IMR-90 (cell line): Measurements from ENCODE around the gene MRPS5. TPM values are rescaled to one million over a fixed set of nuclear protein-coding genes. Genes with fewer than 3 reads are reported as not detected.

Experiments used
- ATAC-seq: fragments of 200-7000 bp; cut with Tn5 transposase; 2 replicates; pipeline ENCODE4 v1.9.1; 2020; ENCODE audit warnings: low read depth, mild to moderate bottlenecking, moderate library complexity
- BruUV-seq: library from RNA; stranded (reverse); fragments of 400-500 nt; replicated peaks from 2 replicates; lab custom pipeline; 2021; lab: Mats Ljungman, UMichigan
- CTCF ChIA-PET: fragments of 300-600 bp; formaldehyde crosslinking; extraction: SDS; loops from one replicate; lab custom pipeline; 2021; ENCODE audit warnings: antibody characterized with exemption; lab: Yijun Ruan, JAX
- POLR2A ChIA-PET: fragments of 300-600 bp; sonication (Branson Sonifier 250); formaldehyde crosslinking; loops from one replicate; lab custom pipeline; 2022; ENCODE audit warnings: antibody characterized with exemption; ENCODE audit not compliant: unreplicated experiment; lab: Charles Lee
- DNase-seq: peaks from one replicate; pipeline ENCODE4 v3.0.0; 2013
- H2AFZ ChIP-seq: replicated peaks from 2 replicates; pipeline ENCODE3; 2013; ENCODE audit warnings: low read length, mild to moderate bottlenecking; ENCODE audit not compliant: poor library complexity
- H2AK5ac ChIP-seq: 2 replicates; pipeline ENCODE4 v1.6.1; 2013; ENCODE audit warnings: low read depth, low read length, inconsistent platforms
- H2AK9ac ChIP-seq: replicated peaks from 2 replicates; pipeline ENCODE3; 2013; ENCODE audit warnings: mild to moderate bottlenecking, low read depth, low read length, moderate library complexity; ENCODE audit not compliant: poor library complexity
- H2BK120ac ChIP-seq: 2 replicates; pipeline ENCODE4 v1.6.1; 2013; ENCODE audit warnings: low read depth, low read length, inconsistent platforms
- H2BK15ac ChIP-seq: 3 replicates; pipeline ENCODE4 v1.6.1; 2013; ENCODE audit warnings: low read depth, low read length, inconsistent platforms
- H2BK20ac ChIP-seq: 2 replicates; pipeline ENCODE4 v1.6.1; 2013; ENCODE audit warnings: low read depth, mild to moderate bottlenecking, inconsistent platforms, low read length, moderate library complexity
- H2BK5ac ChIP-seq: 2 replicates; pipeline ENCODE4 v1.6.1; 2013; ENCODE audit warnings: mild to moderate bottlenecking, low read depth, low read length, inconsistent platforms; ENCODE audit not compliant: poor library complexity, severe bottlenecking
- H3K14ac ChIP-seq: replicated peaks from 2 replicates; pipeline ENCODE4 v1.6.1; 2013; ENCODE audit warnings: low read depth, low read length, inconsistent platforms
- H3K18ac ChIP-seq: 2 replicates; pipeline ENCODE4 v1.6.1; 2013; ENCODE audit warnings: low read depth, low read length, control low read depth
- H3K23ac ChIP-seq: 2 replicates; pipeline ENCODE4 v1.6.1; 2013; ENCODE audit warnings: low read depth, low read length, inconsistent platforms
- H3K27ac ChIP-seq: 2 replicates; pipeline ENCODE4 v1.5.1; 2013; ENCODE audit warnings: mild to moderate bottlenecking, control low read depth, low read length; ENCODE audit not compliant: insufficient read depth
- H3K27me3 ChIP-seq: 2 replicates; pipeline ENCODE4 v1.6.1; 2013; ENCODE audit warnings: low read length; ENCODE audit not compliant: control insufficient read depth, insufficient read depth
- H3K36me3 ChIP-seq: 2 replicates; pipeline ENCODE4 v1.6.1; 2013; ENCODE audit warnings: low read length, mixed read lengths; ENCODE audit not compliant: control insufficient read depth, insufficient read depth
- H3K4ac ChIP-seq: 2 replicates; pipeline ENCODE4 v1.6.1; 2013; ENCODE audit warnings: low read depth, low read length, inconsistent platforms
- H3K4me1 ChIP-seq: 2 replicates; pipeline ENCODE4 v1.6.1; 2013; ENCODE audit warnings: low read length, mixed read lengths; ENCODE audit not compliant: control insufficient read depth, insufficient read depth
- H3K4me2 ChIP-seq: 2 replicates; pipeline ENCODE4 v1.6.1; 2013; ENCODE audit warnings: low read depth, mild to moderate bottlenecking, control low read depth, low read length, moderate library complexity
- H3K4me3 ChIP-seq: 2 replicates; pipeline ENCODE4 v1.5.1; 2013; ENCODE audit warnings: low read depth, mild to moderate bottlenecking, control low read depth, low read length, moderate library complexity; ENCODE audit not compliant: insufficient read depth
- H3K56ac ChIP-seq: 2 replicates; pipeline ENCODE4 v1.6.1; 2013; ENCODE audit warnings: low read length, inconsistent platforms; ENCODE audit not compliant: insufficient read depth; ENCODE audit errors: extremely low read depth
- H3K79me1 ChIP-seq, 2 experiments: 2 replicates each; pipeline ENCODE4 v1.6.1; 2013; ENCODE audit warnings: low read length in 2 of 2, inconsistent platforms in 1 of 2, low read depth in 1 of 2
- H3K9ac ChIP-seq: 2 replicates; pipeline ENCODE4 v1.6.1; 2013; ENCODE audit warnings: low read depth, low read length, control low read depth
- H3K9me1 ChIP-seq: 2 replicates; pipeline ENCODE4 v1.6.1; 2013; ENCODE audit warnings: low read length, inconsistent platforms; ENCODE audit not compliant: insufficient read depth
- H3K9me3 ChIP-seq: 2 replicates; pipeline ENCODE4 v1.6.1; 2013; ENCODE audit warnings: low read length; ENCODE audit not compliant: control insufficient read depth, insufficient read depth
- H4K20me1 ChIP-seq: 2 replicates; pipeline ENCODE4 v1.6.1; 2013; ENCODE audit warnings: low read length, inconsistent platforms; ENCODE audit not compliant: insufficient read depth
- H4K5ac ChIP-seq: 2 replicates; pipeline ENCODE4 v1.6.1; 2013; ENCODE audit warnings: mild to moderate bottlenecking, low read depth, low read length, control low read depth
- H4K8ac ChIP-seq, 2 experiments: 2 replicates each; pipeline ENCODE4 v1.6.1; 2013; ENCODE audit warnings: low read depth in 2 of 2, low read length in 2 of 2, control low read depth in 1 of 2, inconsistent platforms in 1 of 2
- H4K91ac ChIP-seq: 2 replicates; pipeline ENCODE4 v1.6.1; 2013; ENCODE audit warnings: low read depth, low read length, inconsistent platforms; ENCODE audit not compliant: insufficient read depth
- BHLHE40 ChIP-seq: fragments of 150-350 bp; IDR thresholded peaks from 2 replicates; pipeline ENCODE4 v1.6.1; 2016; ENCODE audit warnings: mild to moderate bottlenecking, low read depth, low read length
- CEBPB ChIP-seq: IDR thresholded peaks from 2 replicates; pipeline ENCODE4 v1.6.1; 2012; ENCODE audit warnings: low read depth, low read length, improper control_type of control experiment
- CHD1 ChIP-seq: IDR thresholded peaks from 2 replicates; pipeline ENCODE4 v1.6.1; 2012; ENCODE audit warnings: low read depth, low read length, improper control_type of control experiment
- CTCF ChIP-seq: conservative IDR thresholded peaks from 2 replicates; pipeline ENCODE4 v1.5.1; 2012; ENCODE audit warnings: mild to moderate bottlenecking, low read depth, low read length, improper control_type of control experiment
- ELK1 ChIP-seq: fragments of 150-350 bp; IDR thresholded peaks from 2 replicates; pipeline ENCODE4 v1.6.1; 2016; ENCODE audit warnings: low read depth, mild to moderate bottlenecking, low read length, moderate library complexity, borderline replicate concordance
- FOS ChIP-seq: fragments of 150-350 bp; IDR thresholded peaks from 2 replicates; pipeline ENCODE4 v1.6.1; 2016; ENCODE audit warnings: low read depth, low read length
- MAFK ChIP-seq: IDR thresholded peaks from 2 replicates; pipeline ENCODE4 v1.6.1; 2012; ENCODE audit warnings: low read depth, low read length, improper control_type of control experiment
- MAZ ChIP-seq: IDR thresholded peaks from 2 replicates; pipeline ENCODE4 v1.6.1; 2012; ENCODE audit warnings: low read depth, mild to moderate bottlenecking, low read length, improper control_type of control experiment, moderate library complexity, borderline replicate concordance
- MXI1 ChIP-seq: IDR thresholded peaks from 2 replicates; pipeline ENCODE4 v1.6.1; 2012; ENCODE audit warnings: low read depth, mild to moderate bottlenecking, low read length, moderate library complexity, borderline replicate concordance
- NFE2L2 ChIP-seq: fragments of 150-350 bp; IDR thresholded peaks from 2 replicates; pipeline ENCODE4 v1.6.1; 2016; ENCODE audit warnings: low read depth, mild to moderate bottlenecking, low read length
- POLR2A ChIP-seq: IDR thresholded peaks from 2 replicates; pipeline ENCODE4 v1.6.1; 2012; ENCODE audit warnings: mild to moderate bottlenecking, low read depth, low read length
- RAD21 ChIP-seq: IDR thresholded peaks from 2 replicates; pipeline ENCODE4 v1.6.1; 2012; ENCODE audit warnings: low read length, improper control_type of control experiment
- RCOR1 ChIP-seq: IDR thresholded peaks from 2 replicates; pipeline ENCODE4 v1.6.1; 2012; ENCODE audit warnings: mild to moderate bottlenecking, low read length, improper control_type of control experiment; ENCODE audit not compliant: insufficient replicate concordance
- RFX5 ChIP-seq: IDR thresholded peaks from 2 replicates; pipeline ENCODE4 v1.8.0; 2012; ENCODE audit warnings: low read depth, mild to moderate bottlenecking, low read length, moderate library complexity
- SMC3 ChIP-seq: fragments of 150-350 bp; IDR thresholded peaks from 2 replicates; pipeline ENCODE4 v1.6.1; 2016; ENCODE audit warnings: low read depth, mild to moderate bottlenecking, antibody characterized with exemption, low read length, moderate library complexity
- USF2 ChIP-seq: fragments of 150-350 bp; IDR thresholded peaks from 2 replicates; pipeline ENCODE4 v1.6.1; 2017; ENCODE audit warnings: mild to moderate bottlenecking, antibody characterized with exemption, low read length, low read depth
- WGBS, 2 experiments: methylation state at CpG; one replicate each; pipeline versions ENCODE4 v1.1.5 to v1.1.7; 2013; ENCODE audit warnings: missing lambda C conversion rate in 2 of 2; ENCODE audit not compliant: insufficient read length in 1 of 2; ENCODE audit errors: extremely low coverage in 2 of 2; 5-methylcytosine and 5-hydroxymethylcytosine counted together
- dilution Hi-C: fragments of 300-500 bp; cut with HindIII; formaldehyde crosslinking; loops from one replicate; pipeline ENCODE4 v1.14.3; 2018; ENCODE audit warnings: low sequenced_read_pairs; ENCODE audit not compliant: unreplicated experiment
- in situ Hi-C: fragments of 300-500 bp; cut with MboI; formaldehyde crosslinking; loops from 3 replicates; pipeline ENCODE4 v1.14.3; 2019; ENCODE audit warnings: low sequenced_read_pairs, inconsistent platforms, mixed read lengths
- intact Hi-C: fragments of 100-400 bp; cut with micrococcal nuclease; formaldehyde crosslinking; loops from 2 replicates; pipeline ENCODE4 v1.10.0; 2022
- polyA plus RNA-seq, 3 experiments: library from polyadenylated mRNA; depleted of rRNA; stranded (reverse); fragments of >200 nt; gene quantifications; 2 replicates each; pipeline ENCODE4 v1.2.3, GENCODE V29; 2012; ENCODE audit warnings: low replicate concordance in 1 of 3
- total RNA-seq: library from RNA; depleted of rRNA; stranded (reverse); fragments of >200 nt; gene quantifications from 2 replicates; pipeline ENCODE4 v1.2.3, GENCODE V29; 2012

The MRPS5 gene
- total and polyA plus RNA-seq, 2 of the 4 experiments (the other 2 are of a cell fraction), result 27.6 to 44.1 TPM

GRCh38 chr2:95053543-95053942, 68.1 kb downstream of the MRPS5 start:
- ChIA-PET CTCF (interaction anchor here (1.1 kb wide), 1 partner anchor 26 kb away, joined by 4 read pairs; no protein-coding TSS in a partner anchor), POLR2A (no interaction called here)
- H3K9ac ChIP-seq, result no peak overlapping the region
- H3K9me1 ChIP-seq, result no peaks in the 10 kb centered on the region
- 17% methylated on average over 3 of the region's 11 CpGs; no CpG with 5 or more reads in 1 of the 2 experiments for WGBS, 2 experiments
- no peak overlapping the region for H2BK20ac ChIP-seq
- in situ Hi-C loops (no loop called here), intact Hi-C loops (loop anchor here (1.0 kb wide), 1 partner anchor 31 kb away; no protein-coding TSS in a partner anchor), dilution Hi-C loops (no loop called here)
- H2AK9ac ChIP-seq, result no peak overlapping the region
- no peaks in the 10 kb centered on the region for H4K20me1 ChIP-seq
- no peak overlapping the region for H2AFZ ChIP-seq
- no peaks in the 10 kb centered on the region for H3K9me3 ChIP-seq
- no peak overlapping the region for H3K14ac ChIP-seq
- BruUV-seq, result no TSS peak
- ATAC-seq (no peak), DNase-seq (no peak)
- no peak overlapping the region for H4K91ac ChIP-seq
- no peak overlapping the region for H3K4me2 ChIP-seq
- no peak overlapping the region for H3K56ac ChIP-seq
- no peak overlapping the region for H3K23ac ChIP-seq
- H2AK5ac ChIP-seq, result no peak overlapping the region
- no peaks in the 10 kb centered on the region for H3K79me1 ChIP-seq
- no peak overlapping the region for H4K5ac ChIP-seq
- H3K4ac ChIP-seq, result no peak overlapping the region
- no peak overlapping the region for H2BK120ac ChIP-seq
- H3K4me3 ChIP-seq, result no peak overlapping the region
- no peak overlapping the region for H3K18ac ChIP-seq
- no peaks in the 10 kb centered on the region for H3K36me3 ChIP-seq
- H4K8ac ChIP-seq, result no peak overlapping the region
- no peak overlapping the region for H2BK15ac ChIP-seq
- H3K27me3 ChIP-seq, result peaks cover 35% of the 10 kb centered on the region; the same call in 1 of the 2 replicates
- TF ChIP-seq MXI1 (no peak), POLR2A (no peak), RAD21 (no peak), FOS (no peak), NFE2L2 (no peak), ELK1 (no peak), MAFK (no peak), CTCF (no peak), CHD1 (no peak), MAZ (no peak), SMC3 (no peak), BHLHE40 (no peak), RCOR1 (no peak), CEBPB (no peak), RFX5 (no peak), USF2 (no peak)
- no peak overlapping the region for H2BK5ac ChIP-seq
- H3K27ac ChIP-seq, result no peak overlapping the region
- peaks cover 7% of the 10 kb centered on the region; the same call in 1 of the 2 replicates for H3K4me1 ChIP-seq
